H1 (cell line): ENCODE data around the gene SUPT7L. TPM values are rescaled to one million over a fixed set of nuclear protein-coding genes. Genes with fewer than 3 reads are reported as not detected.

Source experiments
- CTCF ChIA-PET: fragments of 300-600 bp; sonication (Branson Sonifier 250); formaldehyde crosslinking; loops from one replicate; lab custom pipeline; 2021; ENCODE audit not compliant: partially characterized antibody; lab: Charles Lee
- POLR2A ChIA-PET: fragments of 300-600 bp; sonication (Branson Sonifier 250); formaldehyde crosslinking; loops from one replicate; lab custom pipeline; 2021; ENCODE audit warnings: inconsistent platforms; ENCODE audit not compliant: partially characterized antibody; lab: Charles Lee
- DNase-seq, 2 experiments: peaks; one replicate each; pipeline versions ENCODE4 v3.0.0 to v3.0.0-alpha.2; 2010 to 2022; ENCODE audit warnings: low spot score in 2 of 2, low read depth in 1 of 2, mixed read lengths in 1 of 2
- FAIRE-seq: peaks from 2 replicates; lab custom pipeline; 2011; peaks lifted over from hg19 to GRCh38; lab: Jason Lieb, UNC
- H2AFZ ChIP-seq: 2 replicates; pipeline ENCODE4 v1.8.1; 2012; ENCODE audit warnings: low read length, inconsistent platforms
- H2AK5ac ChIP-seq: 2 replicates; pipeline ENCODE4 v1.6.1; 2013; ENCODE audit warnings: low read depth, low read length
- H2BK120ac ChIP-seq: replicated peaks from 2 replicates; pipeline ENCODE3; 2013; ENCODE audit warnings: low read depth, low read length, inconsistent platforms
- H2BK12ac ChIP-seq: 2 replicates; pipeline ENCODE4 v1.6.1; 2013; ENCODE audit warnings: low read depth, low read length
- H2BK15ac ChIP-seq: 2 replicates; pipeline ENCODE4 v1.6.1; 2013; ENCODE audit warnings: low read length
- H2BK20ac ChIP-seq: 2 replicates; pipeline ENCODE4 v1.6.1; 2013; ENCODE audit warnings: low read length
- H2BK5ac ChIP-seq: 2 replicates; pipeline ENCODE4 v1.6.1; 2013; ENCODE audit warnings: low read depth, low read length
- H3K14ac ChIP-seq: 2 replicates; pipeline ENCODE4 v1.6.1; 2013; ENCODE audit warnings: inconsistent platforms; ENCODE audit not compliant: insufficient read length
- H3K18ac ChIP-seq: 2 replicates; pipeline ENCODE4 v1.6.1; 2013; ENCODE audit warnings: low read length; ENCODE audit errors: extremely low read depth
- H3K23ac ChIP-seq: 2 replicates; pipeline ENCODE4 v1.6.1; 2013; ENCODE audit warnings: inconsistent platforms; ENCODE audit not compliant: insufficient read length
- H3K23me2 ChIP-seq: 2 replicates; pipeline ENCODE4 v1.6.1; 2013; ENCODE audit warnings: low read depth, low read length
- H3K27ac ChIP-seq: 2 replicates; pipeline ENCODE4 v1.6.1; 2011; ENCODE audit warnings: low read depth, low read length, inconsistent platforms
- H3K27me3 ChIP-seq, 4 experiments: replicated peaks in 1 of 4; 1 replicate in 1 of 4; 2 replicates in 3 of 4; pipeline versions ENCODE4 v1.6.1 to v1.8.1; 2011 to 2013; ENCODE audit warnings: low read length in 3 of 4, mild to moderate bottlenecking in 3 of 4, inconsistent platforms in 2 of 4, mixed read lengths in 2 of 4, moderate library complexity in 1 of 4; ENCODE audit not compliant: control insufficient read depth in 3 of 4, insufficient read depth in 3 of 4; ENCODE audit errors: extremely low read depth in 1 of 4
- H3K36me3 ChIP-seq, 4 experiments: 2 replicates each; pipeline versions ENCODE4 v1.6.1 to v1.8.1; 2011 to 2013; ENCODE audit warnings: mild to moderate bottlenecking in 4 of 4, low read length in 3 of 4, moderate library complexity in 2 of 4, control low read depth in 1 of 4, inconsistent platforms in 1 of 4; ENCODE audit not compliant: insufficient read depth in 4 of 4, control insufficient read depth in 2 of 4
- H3K4ac ChIP-seq: replicated peaks from 2 replicates; pipeline ENCODE3; 2013; ENCODE audit warnings: low read length, low read depth, mixed read lengths, inconsistent platforms; ENCODE audit not compliant: insufficient read length
- H3K4me1 ChIP-seq, 4 experiments: replicated peaks in 1 of 4; 1 replicate in 1 of 4; 2 replicates in 3 of 4; pipeline versions ENCODE4 v1.6.1 to v1.8.1; 2011 to 2013; ENCODE audit warnings: low read length in 3 of 4, inconsistent platforms in 2 of 4, mixed read lengths in 1 of 4; ENCODE audit not compliant: insufficient read depth in 4 of 4, control insufficient read depth in 3 of 4
- H3K4me2 ChIP-seq, 2 experiments: 2 replicates each; pipeline versions ENCODE4 v1.6.1 to v1.8.1; 2011 to 2013; ENCODE audit warnings: low read depth in 2 of 2, low read length in 2 of 2, control low read depth in 1 of 2, inconsistent platforms in 1 of 2, mild to moderate bottlenecking in 1 of 2; ENCODE audit not compliant: insufficient read depth in 1 of 2
- H3K4me3 ChIP-seq, 4 experiments: fragments of 200-600, 300-600 bp in 1 of 4; sonication (generic), shearing (Covaris generic), sonication (Bioruptor Twin) in 1 of 4; 2 replicates each; pipeline versions ENCODE4 v1.5.1 to v1.8.1; 2011 to 2016; ENCODE audit warnings: low read length in 4 of 4, low read depth in 3 of 4, control low read depth in 2 of 4, inconsistent platforms in 2 of 4, mild to moderate bottlenecking in 2 of 4, mixed read lengths in 1 of 4, moderate library complexity in 1 of 4; ENCODE audit not compliant: insufficient read depth in 2 of 4; ENCODE audit errors: extremely low read depth in 1 of 4
- H3K56ac ChIP-seq: replicated peaks from 2 replicates; pipeline ENCODE3; 2013; ENCODE audit warnings: low read depth, mild to moderate bottlenecking, mixed read lengths, low read length, inconsistent platforms; ENCODE audit not compliant: insufficient read length
- H3K79me1 ChIP-seq: 2 replicates; pipeline ENCODE4 v1.6.1; 2013; ENCODE audit warnings: low read depth, low read length, control low read depth
- H3K79me2 ChIP-seq, 2 experiments: 2 replicates each; pipeline versions ENCODE4 v1.6.1 to v1.8.1; 2012 to 2013; ENCODE audit warnings: low read length in 2 of 2, mild to moderate bottlenecking in 2 of 2, inconsistent platforms in 1 of 2; ENCODE audit not compliant: insufficient read depth in 2 of 2, control insufficient read depth in 1 of 2
- H3K9ac ChIP-seq, 4 experiments: replicated peaks in 1 of 4; 1 replicate in 1 of 4; 2 replicates in 3 of 4; pipeline versions ENCODE4 v1.6.1 to v1.8.1; 2011 to 2013; ENCODE audit warnings: low read depth in 3 of 4, low read length in 3 of 4, control low read depth in 2 of 4, mild to moderate bottlenecking in 2 of 4, moderate library complexity in 2 of 4, inconsistent platforms in 1 of 4; ENCODE audit errors: extremely low read depth in 1 of 4
- H3K9me3 ChIP-seq, 2 experiments: 2 replicates each; pipeline versions ENCODE4 v1.6.1 to v1.8.1; 2012 to 2013; ENCODE audit warnings: mild to moderate bottlenecking in 2 of 2, moderate library complexity in 2 of 2, control low read depth in 1 of 2, inconsistent platforms in 1 of 2, low read depth in 1 of 2, low read length in 1 of 2, mixed read lengths in 1 of 2; ENCODE audit not compliant: insufficient read depth in 2 of 2
- H4K20me1 ChIP-seq, 2 experiments: replicated peaks in 1 of 2; 2 replicates each; pipeline versions ENCODE3 to v1.8.1; 2011 to 2013; ENCODE audit warnings: inconsistent platforms in 2 of 2, low read length in 2 of 2, mild to moderate bottlenecking in 1 of 2; ENCODE audit not compliant: insufficient read depth in 2 of 2, control insufficient read depth in 1 of 2
- H4K5ac ChIP-seq: 2 replicates; pipeline ENCODE4 v1.6.1; 2013; ENCODE audit warnings: low read length, low read depth, mixed read lengths, inconsistent platforms; ENCODE audit not compliant: insufficient read length
- H4K8ac ChIP-seq: 2 replicates; pipeline ENCODE4 v1.8.0; 2013; ENCODE audit warnings: mild to moderate bottlenecking, moderate library complexity, low read length, inconsistent platforms; ENCODE audit not compliant: insufficient read depth; ENCODE audit errors: extremely low read depth
- H4K91ac ChIP-seq: replicated peaks from 2 replicates; pipeline ENCODE3; 2013; ENCODE audit warnings: low read length, mixed read lengths, inconsistent platforms; ENCODE audit not compliant: insufficient read length
- BACH1 ChIP-seq: IDR thresholded peaks from 2 replicates; pipeline ENCODE4 v1.6.1; 2012; ENCODE audit warnings: low read length, improper control_type of control experiment
- CBX5 ChIP-seq: fragments of 300-800, 300-1000 bp; sonication (generic); IDR thresholded peaks from 2 replicates; pipeline ENCODE4 v1.7.1; 2016; ENCODE audit warnings: antibody characterized with exemption, low read length, low read depth
- CEBPB ChIP-seq: IDR thresholded peaks from 2 replicates; pipeline ENCODE4 v1.6.1; 2012; ENCODE audit warnings: low read depth, low read length
- FOSL1 ChIP-seq: IDR thresholded peaks from 2 replicates; pipeline ENCODE4 v1.6.1; 2011; ENCODE audit warnings: mild to moderate bottlenecking, low read depth, low read length, moderate library complexity; ENCODE audit not compliant: insufficient read depth
- GTF2F1 ChIP-seq: IDR thresholded peaks from 2 replicates; pipeline ENCODE4 v1.6.1; 2012; ENCODE audit warnings: low read depth, low read length, improper control_type of control experiment, borderline replicate concordance
- KDM4A ChIP-seq: IDR thresholded peaks from one replicate; pipeline ENCODE4 v1.7.1; 2012; ENCODE audit warnings: low read depth, mild to moderate bottlenecking, moderate library complexity, low read length, inconsistent platforms; ENCODE audit not compliant: severe bottlenecking
- NANOG ChIP-seq: IDR thresholded peaks from 2 replicates; pipeline ENCODE4 v1.6.1; 2011; ENCODE audit warnings: low read length, low read depth, mild to moderate bottlenecking, inconsistent platforms; ENCODE audit not compliant: insufficient read depth, poor library complexity, severe bottlenecking
- NRF1 ChIP-seq: IDR thresholded peaks from 2 replicates; pipeline ENCODE4 v1.6.1; 2011; ENCODE audit warnings: mild to moderate bottlenecking, low read depth, low read length, improper control_type of control experiment
- RFX5 ChIP-seq: IDR thresholded peaks from 2 replicates; pipeline ENCODE4 v1.6.1; 2011; ENCODE audit warnings: low read depth, low read length, improper control_type of control experiment, borderline replicate concordance
- SP4 ChIP-seq: IDR thresholded peaks from 2 replicates; pipeline ENCODE4 v1.6.1; 2012; ENCODE audit warnings: low read length, inconsistent platforms
- TBP ChIP-seq: IDR thresholded peaks from 2 replicates; pipeline ENCODE4 v1.6.1; 2011; ENCODE audit warnings: low read depth, low read length, improper control_type of control experiment
- ZNF274 ChIP-seq: IDR thresholded peaks from 2 replicates; pipeline ENCODE4 v1.7.0; 2012; ENCODE audit warnings: low read length, borderline replicate concordance; ENCODE audit errors: extremely low read depth
- WGBS, 2 experiments: shearing (Covaris generic) in 1 of 2; methylation state at CpG; one replicate each; pipeline versions ENCODE4 v1.1.6 to v1.1.7; 2013 to 2015; ENCODE audit warnings: low lambda C conversion rate in 2 of 2, mixed read lengths in 2 of 2, inconsistent platforms in 1 of 2, low coverage in 1 of 2, missing lambda C conversion rate in 1 of 2; ENCODE audit not compliant: insufficient replicate concordance in 2 of 2, insufficient coverage in 1 of 2, insufficient read length in 1 of 2; ENCODE audit errors: extremely low coverage in 1 of 2, missing lambda C conversion rate in 1 of 2; 5-methylcytosine and 5-hydroxymethylcytosine counted together
- polyA plus RNA-seq, 7 experiments: library from polyadenylated mRNA; depleted of rRNA in 3 of 7; stranded (reverse) in 5 of 7; unstranded in 2 of 7; fragments of >200 nt in 5 of 7; fragments of 200-250 nt in 2 of 7; gene quantifications; 1 replicate in 5 of 7; 2 replicates in 1 of 7; 4 replicates in 1 of 7; pipeline versions ENCODE4 v1.2.1 to v1.2.3, GENCODE V29; 2011 to 2013; ENCODE audit warnings: missing spikeins in 2 of 7, mixed read lengths in 2 of 7
- total RNA-seq: library from RNA; stranded (reverse); fragmentation: NEBNext Ultra II Directional; extraction: Animal tissue kit (Norgen Biotek cat#: 25700); gene quantifications from 2 replicates; pipeline ENCODE4 v1.2.1, GENCODE V29; 2021
- TF ChIP-seq, protein P1 (sequence below): IDR thresholded peaks from 2 replicates; pipeline ENCODE4 v1.6.1; 2011; ENCODE audit warnings: low read depth, mild to moderate bottlenecking, low read length; ENCODE audit not compliant: insufficient read depth

Gene SUPT7L
- total and polyA plus RNA-seq, 2 of the 8 experiments (the other 6 are each of a cell fraction or from before 2014, with no cell fraction given) = 22.2 to 26.6 TPM

GRCh38 chr2:27681841-27682240 lies 18.4 kb upstream of the SUPT7L start:
- Histone ChIP-seq H4K91ac (no peak overlapping the region), H4K20me1 (peaks cover 0 to 3% of the 10 kb centered on the region in 2 experiments), H4K5ac (no peak overlapping the region), H3K79me1 (no peaks in the 10 kb centered on the region), H3K36me3 (peaks cover 5 to 33% (median 19%) of the 10 kb centered on the region in 4 experiments), H3K18ac (no peak overlapping the region), H3K4me3 (no peak overlapping the region), H3K4ac (no peak overlapping the region), H2BK15ac (no peak overlapping the region), H3K56ac (no peak overlapping the region), H3K23ac (no peak overlapping the region), H2BK20ac (no peak overlapping the region), H3K23me2 (no peaks in the 10 kb centered on the region; the same call in 1 of the 2 replicates), H3K79me2 (no peaks in the 10 kb centered on the region), H2BK120ac (no peak overlapping the region), H2BK12ac (no peak overlapping the region)
- POLR2A ChIA-PET = interaction anchor here (0.6 to 1.4 kb wide), 3 partner anchors 8 to 88 kb away, joined by 3 to 5 read pairs (median 3); no protein-coding TSS in a partner anchor
- no peak for FAIRE-seq
- CTCF ChIA-PET = interaction anchor here (0.6 to 4.1 kb wide), 17 partner anchors 8 to 768 kb away, joined by 3 to 34 read pairs (median 6); partner anchors contain the start of genes SLC4A1AP and SUPT7L
- 90% methylated on average over 1 of the region's 1 CpG; no CpG with 5 or more reads in 1 of the 2 experiments for WGBS, 2 experiments
- no peak for TF ChIP-seq FOSL1
- no peak for TF ChIP-seq BACH1
- TF ChIP-seq GTF2F1 = no peak
- no peak for TF ChIP-seq NRF1
- no peak for TF ChIP-seq SP4
- no peak for TF ChIP-seq ZNF274
- no peak for TF ChIP-seq CEBPB
- TF ChIP-seq NANOG = no peak
- no peak for TF ChIP-seq CBX5
- no peak for TF ChIP-seq KDM4A
- TF ChIP-seq, protein P1, sequence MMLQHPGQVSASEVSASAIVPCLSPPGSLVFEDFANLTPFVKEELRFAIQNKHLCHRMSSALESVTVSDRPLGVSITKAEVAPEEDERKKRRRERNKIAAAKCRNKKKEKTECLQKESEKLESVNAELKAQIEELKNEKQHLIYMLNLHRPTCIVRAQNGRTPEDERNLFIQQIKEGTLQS = no peak
- TF ChIP-seq TBP = no peak
- no peak for TF ChIP-seq RFX5
- TF ChIP-seq, all 59 proteins: peak for 0
- Histone ChIP-seq H4K8ac (no peak overlapping the region), H3K9ac (no peak overlapping the region), H3K27me3 (peaks cover 0 to 1% (median 0%) of the 10 kb centered on the region in 4 experiments; a peak in 1 of 7 replicates), H3K4me2 (no peak overlapping the region), H2BK5ac (no peak overlapping the region), H2AFZ (no peak overlapping the region), H3K14ac (no peak overlapping the region), H3K4me1 (no peaks in the 10 kb centered on the region), H2AK5ac (no peak overlapping the region), H3K9me3 (no peaks in the 10 kb centered on the region), H3K27ac (no peak overlapping the region)
- DNase-seq = no peak
